GM12878 (cell line): ENCODE measurements around the gene SLC28A1. TPM values are rescaled to one million over a fixed set of nuclear protein-coding genes. Genes with fewer than 3 reads are reported as not detected.

Source experiments
- ATAC-seq: fragments of 200-7000 bp; cut with Tn5 transposase; 3 replicates; pipeline ENCODE4 v1.9.1; 2020; ENCODE audit warnings: mild to moderate bottlenecking, moderate library complexity
- BruUV-seq: library from RNA; stranded (reverse); fragments of 400-500 nt; replicated peaks from 2 replicates; lab custom pipeline; 2021; lab: Mats Ljungman, UMichigan
- CTCF ChIA-PET: fragments of 300-600 bp; sonication (Branson Sonifier 250); formaldehyde crosslinking; extraction: SDS; loops from one replicate; lab custom pipeline; 2021; ENCODE audit warnings: inconsistent platforms; lab: Yijun Ruan, JAX
- POLR2A ChIA-PET: fragments of 350-600 bp; formaldehyde crosslinking; extraction: SDS; loops from one replicate; lab custom pipeline; 2021; ENCODE audit warnings: inconsistent platforms; lab: Charles Lee
- RAD21 ChIA-PET: fragments of 300-600 bp; sonication (Branson Sonifier 250); formaldehyde crosslinking; loops from one replicate; lab custom pipeline; 2023; ENCODE audit warnings: antibody characterized with exemption; ENCODE audit not compliant: unreplicated experiment; lab: Charles Lee
- SMC1A ChIA-PET: fragments of 300-600 bp; sonication (Branson Sonifier 250); formaldehyde crosslinking; loops from one replicate; lab custom pipeline; 2023; ENCODE audit not compliant: unreplicated experiment, uncharacterized antibody; lab: Charles Lee
- DNase-seq: peaks from one replicate; pipeline ENCODE4 v3.0.0-alpha.2; 2011; ENCODE audit warnings: low read depth, low spot score
- FAIRE-seq: peaks from 3 replicates; lab custom pipeline; 2011; peaks lifted over from hg19 to GRCh38; lab: Jason Lieb, UNC
- H2AFZ ChIP-seq: 2 replicates; pipeline ENCODE4 v1.6.0; 2011; ENCODE audit warnings: low read depth, low read length, control low read depth; ENCODE audit not compliant: control insufficient read depth
- H3K27ac ChIP-seq: 2 replicates; pipeline ENCODE4 v1.5.1; 2011; ENCODE audit warnings: control low read depth; ENCODE audit not compliant: control insufficient read depth, insufficient read depth
- H3K27me3 ChIP-seq, 2 experiments: replicated peaks in 1 of 2; 2 replicates each; pipeline versions ENCODE4 v1.6.0 to v1.6.1; 2011; ENCODE audit warnings: low read length in 1 of 2; ENCODE audit not compliant: control insufficient read depth in 2 of 2, insufficient read depth in 2 of 2
- H3K36me3 ChIP-seq, 2 experiments: 2 replicates each; pipeline ENCODE4 v1.5.1; 2011; ENCODE audit warnings: low read length in 1 of 2; ENCODE audit not compliant: control insufficient read depth in 2 of 2, insufficient read depth in 2 of 2
- H3K4me1 ChIP-seq: 2 replicates; pipeline ENCODE4 v1.6.1; 2011; ENCODE audit warnings: mild to moderate bottlenecking, low read length, moderate library complexity, mixed read lengths; ENCODE audit not compliant: control insufficient read depth, insufficient read depth
- H3K4me2 ChIP-seq: 2 replicates; pipeline ENCODE4 v1.6.0; 2011; ENCODE audit warnings: control low read depth; ENCODE audit not compliant: control insufficient read depth, insufficient read depth
- H3K4me3 ChIP-seq: fragments of 200-600 bp; sonication (generic); 2 replicates; pipeline ENCODE4 v1.5.1; 2016
- H3K79me2 ChIP-seq: 2 replicates; pipeline ENCODE4 v1.6.0; 2011; ENCODE audit warnings: low read length; ENCODE audit not compliant: control insufficient read depth, insufficient read depth
- H3K9ac ChIP-seq: 2 replicates; pipeline ENCODE4 v1.8.0; 2011; ENCODE audit warnings: low read length, control low read depth, mixed read lengths; ENCODE audit not compliant: control insufficient read depth, insufficient read depth
- H3K9me3 ChIP-seq: replicated peaks from 3 replicates; pipeline ENCODE4 v1.5.1; 2011; ENCODE audit warnings: mild to moderate bottlenecking, low read length; ENCODE audit not compliant: control insufficient read depth, insufficient read depth
- H4K20me1 ChIP-seq: 2 replicates; pipeline ENCODE4 v1.6.0; 2011; ENCODE audit not compliant: control insufficient read depth, insufficient read depth
- CREB1 ChIP-seq: IDR thresholded peaks from 2 replicates; pipeline ENCODE4 v1.6.1; 2012; ENCODE audit warnings: low read depth, mild to moderate bottlenecking, inconsistent platforms
- FOXK2 ChIP-seq: fragments of 450-650 bp; IDR thresholded peaks from 2 replicates; pipeline ENCODE4 v1.6.1; 2017; ENCODE audit warnings: mild to moderate bottlenecking, moderate library complexity
- HSF1 ChIP-seq: fragments of 150-350 bp; IDR thresholded peaks from 2 replicates; pipeline ENCODE4 v1.6.1; 2014; ENCODE audit warnings: mild to moderate bottlenecking, low read depth, low read length
- LARP7 ChIP-seq: fragments of 450-650 bp; IDR thresholded peaks from 2 replicates; pipeline ENCODE4 v1.6.1; 2017; ENCODE audit warnings: mild to moderate bottlenecking
- NR2F1 ChIP-seq: fragments of 450-650 bp; conservative IDR thresholded peaks from 2 replicates; pipeline ENCODE4 v1.6.1; 2017; ENCODE audit warnings: mild to moderate bottlenecking
- PBX3 ChIP-seq: IDR thresholded peaks from 2 replicates; pipeline ENCODE4 v1.6.1; 2011; ENCODE audit warnings: mild to moderate bottlenecking, low read depth, low read length, moderate library complexity; ENCODE audit not compliant: insufficient replicate concordance
- POLR2AphosphoS5 ChIP-seq: IDR thresholded peaks from 2 replicates; pipeline ENCODE4 v1.6.1; 2011; ENCODE audit warnings: mild to moderate bottlenecking, low read length, inconsistent platforms
- SUZ12 ChIP-seq: fragments of 200-600 bp; sonication (generic); IDR thresholded peaks from one replicate; pipeline ENCODE4 v1.6.1; 2018; ENCODE audit warnings: antibody characterized with exemption, mild to moderate bottlenecking; ENCODE audit not compliant: unreplicated experiment
- WGBS: methylation state at CpG from one replicate; pipeline ENCODE4 v1.1.6; 2016; ENCODE audit warnings: low lambda C conversion rate; ENCODE audit not compliant: insufficient replicate concordance, insufficient coverage; ENCODE audit errors: missing lambda C conversion rate; 5-methylcytosine and 5-hydroxymethylcytosine counted together
- in situ Hi-C: fragments of 300-500 bp; cut with MboI; formaldehyde crosslinking; loops from 9 replicates; pipeline ENCODE4 v1.14.3; 2018; ENCODE audit warnings: mixed read lengths
- intact Hi-C: fragments of 100-400 bp; cut with micrococcal nuclease; formaldehyde crosslinking; loops from one replicate; pipeline ENCODE4 v1.14.2; 2022; ENCODE audit not compliant: unreplicated experiment
- polyA plus RNA-seq, 11 experiments: library from polyadenylated mRNA; depleted of rRNA in 4 of 11; unstranded in 6 of 11; stranded (reverse) in 5 of 11; fragments of >200 nt; fragmentation: Nextera tagmentation in 4 of 11; fragmentation: Illumina TruSeq in 1 of 11; extraction: Ambion mirVana in 4 of 11; extraction: Trizol in 1 of 11; gene quantifications; 1 replicate in 1 of 11; 2 replicates in 10 of 11; pipeline versions ENCODE4 v1.2.1 to v1.2.3, GENCODE V29; 2011 to 2016; ENCODE audit warnings: inconsistent platforms in 2 of 11, missing spikeins in 2 of 11, low read depth in 1 of 11
- total RNA-seq, 4 experiments: library from RNA; depleted of rRNA in 3 of 4; stranded (reverse); fragments of >200 nt in 3 of 4; fragmentation: Illumina TruSeq in 1 of 4; extraction: Trizol in 1 of 4; gene quantifications; 2 replicates each; pipeline versions ENCODE4 v1.2.1 to v1.2.3, GENCODE V29; 2013 to 2021

SLC28A1 gene
- total and polyA plus RNA-seq, 10 of the 15 experiments (the other 5 are each of a cell fraction or from before 2014, with no cell fraction given), result not detected

GRCh38 chr15:84975871-84976351 lies 91.4 kb downstream of the SLC28A1 start:
- TF ChIP-seq LARP7 (no peak), PBX3 (no peak), CREB1 (no peak), HSF1 (no peak), NR2F1 (no peak), POLR2AphosphoS5 (no peak), FOXK2 (no peak), SUZ12 (no peak)
- in situ Hi-C loops (no loop called here), intact Hi-C loops (no loop called here)
- Histone ChIP-seq H3K9ac (no peak overlapping the region), H3K9me3 (no peaks in the 10 kb centered on the region), H3K27ac (no peak overlapping the region), H2AFZ (no peak overlapping the region), H3K36me3 (no peaks in the 10 kb centered on the region), H3K4me3 (no peak overlapping the region), H3K79me2 (no peaks in the 10 kb centered on the region), H4K20me1 (no peaks in the 10 kb centered on the region), H3K4me2 (no peak overlapping the region), H3K4me1 (peaks cover 9% of the 10 kb centered on the region), H3K27me3 (no peaks in the 10 kb centered on the region)
- ChIA-PET POLR2A (no interaction called here), SMC1A (interaction anchor here (0.7 to 9.3 kb wide), 2 partner anchors 17 to 69 kb away, joined by 3 to 80 read pairs; no protein-coding TSS in a partner anchor), CTCF (interaction anchor here (1.1 kb wide), 1 partner anchor 68 kb away, joined by 3 read pairs; no protein-coding TSS in a partner anchor), RAD21 (interaction anchor here (1.1 kb wide), 1 partner anchor 13 kb away, joined by 4 read pairs; no protein-coding TSS in a partner anchor)
- ATAC-seq (no peak), DNase-seq (no peak), FAIRE-seq (no peak)
- no TSS peak for BruUV-seq
- 88% methylated on average over 5 of the region's 5 CpGs for WGBS
